ENCODE results near the gene ANOS1.

Gene ANOS1

GRCh38 chrX:8604131-8604530 lies 127.8 kb downstream of the ANOS1 start:
- TF ChIP-seq MYC (IDR thresholded peaks at IDR 0.05; ENCODE audit: low read depth, low read length) (no peak), CTCF (IDR thresholded peaks at IDR 0.05; ENCODE audit: low read depth, low read length) (no peak), POLR2A (IDR thresholded peaks at IDR 0.05; ENCODE audit: extremely low read depth, insufficient read length) (no peak), MAX (IDR thresholded peaks at IDR 0.05; ENCODE audit: low read depth, low read length) (no peak)
- DNase-seq (ENCODE audit: low read depth): no peak
- no peak overlapping the region for H3K4me3 ChIP-seq (ENCODE audit: low read depth, low read length)

- H3K4me3 ChIP-seq (ENCODE audit: low read depth, low read length): no peak overlapping the region
- DNase-seq (ENCODE audit: low read depth): no peak
- TF ChIP-seq MAX (IDR thresholded peaks at IDR 0.05; ENCODE audit: low read depth, low read length) (no peak), MYC (IDR thresholded peaks at IDR 0.05; ENCODE audit: low read depth, low read length) (no peak), CTCF (IDR thresholded peaks at IDR 0.05; ENCODE audit: low read depth, low read length) (no peak), POLR2A (IDR thresholded peaks at IDR 0.05; ENCODE audit: extremely low read depth, insufficient read length) (no peak)
Measured at GRCh38 chrX:8591501-8591900, 140.4 kb downstream of the ANOS1 start.

- TF ChIP-seq CTCF (IDR thresholded peaks at IDR 0.05; ENCODE audit: low read depth, low read length) (no peak), MYC (IDR thresholded peaks at IDR 0.05; ENCODE audit: low read depth, low read length) (no peak), MAX (IDR thresholded peaks at IDR 0.05; ENCODE audit: low read depth, low read length) (no peak), POLR2A (IDR thresholded peaks at IDR 0.05; ENCODE audit: extremely low read depth, insufficient read length) (no peak)
- DNase-seq (ENCODE audit: low read depth): no peak
- no peak overlapping the region for H3K4me3 ChIP-seq (ENCODE audit: low read depth, low read length)
Measured at GRCh38 chrX:8586953-8587352, 145.0 kb downstream of the ANOS1 start.

- H3K4me3 ChIP-seq (ENCODE audit: low read depth, low read length): no peak overlapping the region
- TF ChIP-seq POLR2A (IDR thresholded peaks at IDR 0.05; ENCODE audit: extremely low read depth, insufficient read length) (no peak), CTCF (IDR thresholded peaks at IDR 0.05; ENCODE audit: low read depth, low read length) (no peak), MYC (IDR thresholded peaks at IDR 0.05; ENCODE audit: low read depth, low read length) (no peak), MAX (IDR thresholded peaks at IDR 0.05; ENCODE audit: low read depth, low read length) (no peak)
- no peak for DNase-seq (ENCODE audit: low read depth)
Measured at GRCh38 chrX:8579602-8580001, 152.3 kb downstream of the ANOS1 start.

- no peak for DNase-seq (ENCODE audit: low read depth)
- H3K4me3 ChIP-seq (ENCODE audit: low read depth, low read length): no peak overlapping the region
- TF ChIP-seq MYC (IDR thresholded peaks at IDR 0.05; ENCODE audit: low read depth, low read length): no peak
- no peak for TF ChIP-seq POLR2A (IDR thresholded peaks at IDR 0.05; ENCODE audit: extremely low read depth, insufficient read length)
- no peak for TF ChIP-seq CTCF (IDR thresholded peaks at IDR 0.05; ENCODE audit: low read depth, low read length)
- TF ChIP-seq MAX (IDR thresholded peaks at IDR 0.05; ENCODE audit: low read depth, low read length): no peak
Measured at GRCh38 chrX:8576821-8577220, 155.1 kb downstream of the ANOS1 start.

- TF ChIP-seq CTCF (IDR thresholded peaks at IDR 0.05; ENCODE audit: low read depth, low read length) (no peak), MAX (IDR thresholded peaks at IDR 0.05; ENCODE audit: low read depth, low read length) (no peak), POLR2A (IDR thresholded peaks at IDR 0.05; ENCODE audit: extremely low read depth, insufficient read length) (no peak), MYC (IDR thresholded peaks at IDR 0.05; ENCODE audit: low read depth, low read length) (no peak)
- no peak for DNase-seq (ENCODE audit: low read depth)
- no peak overlapping the region for H3K4me3 ChIP-seq (ENCODE audit: low read depth, low read length)
Measured at GRCh38 chrX:8565729-8566128, 166.2 kb downstream of the ANOS1 start.

Measured in NB4 (cell line).